WTC11 (cell line): Measurements from ENCODE around the gene BIRC5. TPM values are rescaled to one million over a fixed set of nuclear protein-coding genes. Genes with fewer than 3 reads are reported as not detected.
A peak's percentile ranks its signal among the peaks of the same experiment; 100 is the strongest.

Experiments used
- ATAC-seq: fragments of 200-7000 bp; cut with Tn5 transposase; 2 replicates; pipeline ENCODE4 v1.10.0; 2021; ENCODE audit warnings: mild to moderate bottlenecking, moderate library complexity
- CTCF ChIA-PET: fragments of 300-600 bp; sonication (Branson Sonifier 250); formaldehyde crosslinking; loops from one replicate; lab custom pipeline; 2021; ENCODE audit warnings: antibody characterized with exemption; lab: Charles Lee
- POLR2A ChIA-PET: fragments of 350-600 bp; sonication (Branson Sonifier 250); formaldehyde crosslinking; loops from one replicate; lab custom pipeline; 2021; ENCODE audit warnings: antibody characterized with exemption; lab: Charles Lee
- DNase-seq: peaks from one replicate; pipeline ENCODE4 v3.0.0; 2021; ENCODE audit warnings: low spot score
- H3K27ac Mint-ChIP-seq: 2 replicates; pipeline ENCODE4 v1.8.0; 2021; ENCODE audit warnings: mixed read lengths
- H3K27me3 Mint-ChIP-seq: 2 replicates; pipeline ENCODE4 v1.8.0; 2021; ENCODE audit warnings: low read depth, mild to moderate bottlenecking, moderate library complexity, mixed read lengths
- H3K36me3 Mint-ChIP-seq: 2 replicates; pipeline ENCODE4 v1.8.0; 2021; ENCODE audit warnings: mixed read lengths
- H3K4me1 Mint-ChIP-seq: 2 replicates; pipeline ENCODE4 v1.8.0; 2022; ENCODE audit warnings: mixed read lengths
- H3K4me3 Mint-ChIP-seq: 2 replicates; pipeline ENCODE4 v1.8.0; 2021; ENCODE audit warnings: mild to moderate bottlenecking, moderate library complexity, mixed read lengths
- H3K9me3 Mint-ChIP-seq: 2 replicates; pipeline ENCODE4 v1.8.0; 2021; ENCODE audit warnings: mixed read lengths
- AR ChIP-seq: fragments of 250-450 bp; sonication (Bioruptor Pico); IDR thresholded peaks from 2 replicates; pipeline ENCODE4 v1.9.0; 2021; ENCODE audit warnings: mild to moderate bottlenecking
- ATF1 ChIP-seq: sonication (generic); formaldehyde crosslinking; IDR thresholded peaks from 2 replicates; pipeline ENCODE4 v1.8.1; 2023; ENCODE audit warnings: mild to moderate bottlenecking, moderate library complexity, missing genetic modification reagents
- CDX4 ChIP-seq: fragments of 250-450 bp; sonication (Bioruptor Pico); IDR thresholded peaks from 2 replicates; pipeline ENCODE4 v1.9.0; 2021; ENCODE audit warnings: moderate library complexity, mild to moderate bottlenecking, inconsistent platforms, borderline replicate concordance
- CREM ChIP-seq: sonication (generic); formaldehyde crosslinking; IDR thresholded peaks from 2 replicates; pipeline ENCODE4 v1.8.1; 2022; ENCODE audit warnings: mild to moderate bottlenecking, missing genetic modification reagents, moderate library complexity
- ETV6 ChIP-seq: sonication (generic); formaldehyde crosslinking; IDR thresholded peaks from 2 replicates; pipeline ENCODE4 v1.8.1; 2022; ENCODE audit warnings: mild to moderate bottlenecking, missing genetic modification reagents
- HMGXB4 ChIP-seq: sonication (generic); formaldehyde crosslinking; IDR thresholded peaks from 2 replicates; pipeline ENCODE4 v1.8.1; 2023; ENCODE audit warnings: mild to moderate bottlenecking, moderate library complexity, missing genetic modification reagents
- MAX ChIP-seq: sonication (generic); formaldehyde crosslinking; IDR thresholded peaks from 2 replicates; pipeline ENCODE4 v1.8.0; 2022; ENCODE audit warnings: mild to moderate bottlenecking, missing genetic modification reagents
- MYBL2 ChIP-seq: sonication (generic); formaldehyde crosslinking; IDR thresholded peaks from 2 replicates; pipeline ENCODE4 v1.8.1; 2023; ENCODE audit warnings: mild to moderate bottlenecking, moderate library complexity, missing genetic modification reagents
- PRRX2 ChIP-seq: fragments of 250-450 bp; sonication (Bioruptor Pico); IDR thresholded peaks from 2 replicates; pipeline ENCODE4 v1.8.0; 2021; ENCODE audit warnings: mild to moderate bottlenecking
- RELA ChIP-seq: sonication (generic); formaldehyde crosslinking; IDR thresholded peaks from 2 replicates; pipeline ENCODE4 v1.8.1; 2022; ENCODE audit warnings: missing genetic modification reagents, mild to moderate bottlenecking, borderline replicate concordance
- RORB ChIP-seq: fragments of 250-450 bp; sonication (Bioruptor Pico); IDR thresholded peaks from 2 replicates; pipeline ENCODE4 v1.9.0; 2021; ENCODE audit warnings: mild to moderate bottlenecking
- SP1 ChIP-seq: sonication (generic); formaldehyde crosslinking; conservative IDR thresholded peaks from 2 replicates; pipeline ENCODE4 v1.8.1; 2022; ENCODE audit warnings: missing genetic modification reagents
- ZNF423 ChIP-seq: fragments of 250-450 bp; sonication (Bioruptor Pico); IDR thresholded peaks from 2 replicates; pipeline ENCODE4 v2.1.2; 2022; ENCODE audit warnings: mild to moderate bottlenecking, moderate library complexity
- ZNF512 ChIP-seq: sonication (generic); formaldehyde crosslinking; IDR thresholded peaks from 2 replicates; pipeline ENCODE4 v1.8.1; 2022; ENCODE audit warnings: missing genetic modification reagents, borderline replicate concordance
- total RNA-seq: library from RNA; stranded (reverse); gene quantifications from 3 replicates; pipeline ENCODE4 v1.2.3, GENCODE V29; 2021

Gene BIRC5
- total RNA-seq, 1 experiment from 2014 or later, result 115 TPM

GRCh38 chr17:78172249-78173051 lies 41.6 kb upstream of the BIRC5 start:
- ChIA-PET CTCF (interaction anchor here (1.2 to 6.4 kb wide), 3 partner anchors 15 to 88 kb away, joined by 3 to 82 read pairs (median 27); partner anchors contain the start of genes AFMID and TK1), POLR2A (interaction anchor here (1.4 kb wide), 1 partner anchor 33 kb away, joined by 4 read pairs; no protein-coding TSS in a partner anchor)
- Mint-ChIP-seq H3K4me3 (no peak overlapping the region; the same call in 1 of the 2 replicates), H3K27ac (peak overlapping the region; percentile 84), H3K36me3 (peaks cover 25% of the 10 kb centered on the region), H3K27me3 (no peaks in the 10 kb centered on the region), H3K9me3 (no peaks in the 10 kb centered on the region), H3K4me1 (peaks cover 52% of the 10 kb centered on the region)
- ATAC-seq, result peak; percentile 4
- DNase-seq, result peak; percentile 27
- 0 out of 2 replicates have a peak, but pooled peaks have one; percentile 8 for TF ChIP-seq AR (CRISPR knock-in tag)
- TF ChIP-seq ETV6 (CRISPR knock-in tag), result 0 out of 2 replicates have a peak, but pooled peaks have one; percentile 31
- no peak for TF ChIP-seq ATF1 (CRISPR knock-in tag)
- TF ChIP-seq PRRX2 (CRISPR knock-in tag), result 0 out of 2 replicates have a peak, but pooled peaks have one; percentile 54
- peak; percentile 49; the same call in 1 of the 2 replicates for TF ChIP-seq SP1 (CRISPR knock-in tag)

GRCh38 chr17:78173097-78173715 lies 40.8 kb upstream of the BIRC5 start:
- TF ChIP-seq RORB (CRISPR knock-in tag) (no peak), CREM (CRISPR knock-in tag) (no peak), ZNF423 (CRISPR knock-in tag) (no peak), HMGXB4 (no peak), MAX (CRISPR knock-in tag) (no peak), CDX4 (CRISPR knock-in tag) (no peak), MYBL2 (CRISPR knock-in tag) (no peak)
- H3K4me1 Mint-ChIP-seq, result peaks cover 52% of the 10 kb centered on the region
- peak overlapping the region; percentile 84 for H3K27ac Mint-ChIP-seq
- H3K4me3 Mint-ChIP-seq, result no peak overlapping the region
- H3K27me3 Mint-ChIP-seq, result no peaks in the 10 kb centered on the region
- POLR2A ChIA-PET, result no interaction called here
- DNase-seq (no peak), ATAC-seq (no peak)
- H3K9me3 Mint-ChIP-seq, result no peaks in the 10 kb centered on the region
- H3K36me3 Mint-ChIP-seq, result peaks cover 30% of the 10 kb centered on the region
- CTCF ChIA-PET, result interaction anchor here (5.1 to 6.4 kb wide), 2 partner anchors 35 to 88 kb away, joined by 30 to 82 read pairs; no protein-coding TSS in a partner anchor

- POLR2A ChIA-PET, result interaction anchor here (1.5 kb wide), 1 partner anchor 12 kb away, joined by 6 read pairs; the partner anchor contains the start of gene TK1
- no peak for ATAC-seq
- no peaks in the 10 kb centered on the region for H3K27me3 Mint-ChIP-seq
Measured at GRCh38 chr17:78174346-78174869, 39.6 kb upstream of the BIRC5 start.

More at GRCh38 chr17:78174346-78174869, 39.6 kb upstream of the BIRC5 start:
- no peak overlapping the region for H3K27ac Mint-ChIP-seq
- TF ChIP-seq ATF1 (CRISPR knock-in tag), result 0 out of 2 replicates have a peak, but pooled peaks have one; percentile 44
- 0 out of 2 replicates have a peak, but pooled peaks have one; percentile 29 for TF ChIP-seq HMGXB4
- no peak for TF ChIP-seq RELA (CRISPR knock-in tag)
- TF ChIP-seq ZNF512 (CRISPR knock-in tag), result 0 out of 2 replicates have a peak, but pooled peaks have one; percentile 25
- H3K36me3 Mint-ChIP-seq, result peaks cover 42% of the 10 kb centered on the region
- H3K4me3 Mint-ChIP-seq, result no peak overlapping the region
- H3K9me3 Mint-ChIP-seq, result no peaks in the 10 kb centered on the region
- CTCF ChIA-PET, result interaction anchor here (0.7 to 6.4 kb wide), 12 partner anchors 8 to 89 kb away, joined by 3 to 85 read pairs (median 9); partner anchors contain the start of genes AFMID and TK1
- no peak for DNase-seq
- peaks cover 50% of the 10 kb centered on the region for H3K4me1 Mint-ChIP-seq
